WERI-Rb-1 (cell line): ENCODE data around the gene RBM48.

Experiments used
- DNase-seq: peaks from one replicate; pipeline ENCODE4 v3.0.0-alpha.2; 2020
- H3K27ac ChIP-seq: fragments of 250-450 bp; sonication (Bioruptor Pico); 2 replicates; pipeline ENCODE4 v1.5.1; 2020; ENCODE audit warnings: mild to moderate bottlenecking, moderate library complexity
- H3K27me3 ChIP-seq: fragments of 250-450 bp; sonication (Bioruptor Pico); 2 replicates; pipeline ENCODE4 v1.5.1; 2021; ENCODE audit warnings: mild to moderate bottlenecking, low read depth, moderate library complexity; ENCODE audit not compliant: insufficient read depth, severe bottlenecking
- H3K36me3 ChIP-seq: fragments of 250-450 bp; sonication (Bioruptor Pico); 2 replicates; pipeline ENCODE4 v1.5.1; 2020; ENCODE audit warnings: mild to moderate bottlenecking, moderate library complexity
- H3K4me3 ChIP-seq: 2 replicates; pipeline ENCODE4 v1.5.1; 2011; ENCODE audit warnings: low read depth, mild to moderate bottlenecking, control low read depth, low read length
- H3K9me3 ChIP-seq: fragments of 250-450 bp; sonication (Bioruptor Pico); 2 replicates; pipeline ENCODE4 v1.5.1; 2021; ENCODE audit warnings: mild to moderate bottlenecking, moderate library complexity; ENCODE audit not compliant: severe bottlenecking
- TF ChIP-seq, protein P1 (sequence below): IDR thresholded peaks from 2 replicates; pipeline ENCODE4 v1.5.1; 2011; ENCODE audit warnings: low read depth, mild to moderate bottlenecking, control low read depth, inconsistent platforms, low read length

Gene RBM48

DNA sequence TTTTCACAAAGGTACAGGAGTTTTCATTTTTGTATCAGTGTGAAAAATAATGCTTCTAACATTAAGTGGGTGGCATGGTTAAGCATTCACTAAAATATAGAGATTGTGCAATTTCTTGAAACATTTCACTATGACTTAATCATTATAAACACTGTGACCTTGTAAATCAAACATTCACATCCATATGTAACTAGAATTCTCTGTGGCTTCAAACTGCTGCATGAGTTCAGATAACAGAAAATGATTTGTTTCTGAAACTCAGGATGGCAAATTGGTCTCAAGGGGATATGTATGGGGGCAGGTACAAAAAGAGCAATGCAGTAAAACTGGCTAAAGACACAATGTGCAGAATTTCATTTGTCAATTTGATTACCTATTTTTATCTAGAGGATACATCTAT, 57.8 kb downstream of the RBM48 start:
- H3K9me3 ChIP-seq: no peaks in the 10 kb centered on the region
- TF ChIP-seq, protein P1, sequence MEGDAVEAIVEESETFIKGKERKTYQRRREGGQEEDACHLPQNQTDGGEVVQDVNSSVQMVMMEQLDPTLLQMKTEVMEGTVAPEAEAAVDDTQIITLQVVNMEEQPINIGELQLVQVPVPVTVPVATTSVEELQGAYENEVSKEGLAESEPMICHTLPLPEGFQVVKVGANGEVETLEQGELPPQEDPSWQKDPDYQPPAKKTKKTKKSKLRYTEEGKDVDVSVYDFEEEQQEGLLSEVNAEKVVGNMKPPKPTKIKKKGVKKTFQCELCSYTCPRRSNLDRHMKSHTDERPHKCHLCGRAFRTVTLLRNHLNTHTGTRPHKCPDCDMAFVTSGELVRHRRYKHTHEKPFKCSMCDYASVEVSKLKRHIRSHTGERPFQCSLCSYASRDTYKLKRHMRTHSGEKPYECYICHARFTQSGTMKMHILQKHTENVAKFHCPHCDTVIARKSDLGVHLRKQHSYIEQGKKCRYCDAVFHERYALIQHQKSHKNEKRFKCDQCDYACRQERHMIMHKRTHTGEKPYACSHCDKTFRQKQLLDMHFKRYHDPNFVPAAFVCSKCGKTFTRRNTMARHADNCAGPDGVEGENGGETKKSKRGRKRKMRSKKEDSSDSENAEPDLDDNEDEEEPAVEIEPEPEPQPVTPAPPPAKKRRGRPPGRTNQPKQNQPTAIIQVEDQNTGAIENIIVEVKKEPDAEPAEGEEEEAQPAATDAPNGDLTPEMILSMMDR: no peak
- peaks cover 13% of the 10 kb centered on the region for H3K36me3 ChIP-seq
- no peaks in the 10 kb centered on the region for H3K27me3 ChIP-seq
- DNase-seq: no peak
- no peak overlapping the region for H3K4me3 ChIP-seq
- no peak overlapping the region for H3K27ac ChIP-seq

DNA sequence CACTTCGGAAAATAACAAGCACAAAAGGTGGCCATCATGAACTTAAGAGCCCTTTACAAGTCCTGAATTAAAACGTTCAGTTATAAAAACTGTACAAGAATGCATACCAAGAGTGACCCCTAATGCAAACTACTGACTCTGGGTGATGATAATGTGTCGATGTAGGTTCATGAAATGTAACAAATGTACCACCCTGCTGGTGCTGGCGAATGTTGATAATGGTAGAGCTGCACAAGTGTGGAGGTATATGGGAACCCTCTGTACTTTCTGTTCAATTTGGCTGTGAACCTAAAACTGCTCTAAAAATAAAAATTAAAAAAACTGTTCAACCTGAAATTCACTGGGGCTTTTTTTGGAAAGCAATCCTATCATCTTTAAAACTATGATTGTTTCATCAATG, 58.2 kb downstream of the RBM48 start:
- Histone ChIP-seq H3K36me3 (peaks cover 13% of the 10 kb centered on the region), H3K4me3 (no peak overlapping the region), H3K9me3 (no peaks in the 10 kb centered on the region), H3K27ac (no peak overlapping the region), H3K27me3 (no peaks in the 10 kb centered on the region)
- no peak for DNase-seq
- TF ChIP-seq, protein P1: no peak
